GM12873 (cell line): ENCODE measurements around the gene DIPK1A.
A peak's percentile ranks its signal among the peaks of the same experiment; 100 is the strongest.

Experiments used
- CTCF ChIP-seq: IDR thresholded peaks from 2 replicates; pipeline ENCODE4 v1.5.1; 2012; ENCODE audit warnings: low read depth, mild to moderate bottlenecking, moderate library complexity, low read length, control low read depth; ENCODE audit not compliant: insufficient read depth; ENCODE audit errors: missing control alignments

The DIPK1A gene

DNA sequence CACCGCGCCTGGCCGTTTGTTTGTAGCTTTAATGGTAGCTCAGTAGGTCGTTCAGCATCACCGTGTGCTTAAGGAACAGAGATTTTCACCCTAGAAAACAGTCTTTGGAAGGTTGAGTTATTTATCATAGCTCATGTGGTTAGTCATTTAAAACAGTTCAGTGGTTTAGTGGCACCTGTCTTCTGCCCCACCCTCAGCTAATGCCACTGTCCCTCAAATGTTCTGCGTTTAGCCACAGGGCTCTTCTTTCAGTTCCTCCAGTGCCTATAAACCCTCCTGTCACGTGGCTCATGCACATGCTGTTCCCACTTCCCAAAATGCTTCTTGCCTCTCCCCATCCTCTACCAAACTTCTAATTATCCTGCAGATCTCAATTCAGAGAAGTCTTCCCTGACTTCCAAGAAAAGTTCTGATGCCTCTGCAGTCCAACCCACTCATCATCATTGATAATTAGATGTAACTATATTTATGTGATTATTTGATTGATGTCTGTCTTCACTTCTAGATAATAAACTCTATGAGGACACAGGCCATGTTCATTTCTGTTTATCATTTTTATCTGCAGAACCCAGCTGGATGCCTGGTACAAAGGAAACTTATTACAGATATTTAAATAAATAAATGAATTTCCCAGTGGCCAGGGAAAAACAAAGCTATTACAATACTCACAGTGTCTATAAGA is 14.4 kb upstream of the DIPK1A start:
- TF ChIP-seq CTCF, result no peak

- no peak for TF ChIP-seq CTCF
Measured at GRCh38 chr1:92973203-92973897, 12.1 kb upstream of the DIPK1A start.

DNA sequence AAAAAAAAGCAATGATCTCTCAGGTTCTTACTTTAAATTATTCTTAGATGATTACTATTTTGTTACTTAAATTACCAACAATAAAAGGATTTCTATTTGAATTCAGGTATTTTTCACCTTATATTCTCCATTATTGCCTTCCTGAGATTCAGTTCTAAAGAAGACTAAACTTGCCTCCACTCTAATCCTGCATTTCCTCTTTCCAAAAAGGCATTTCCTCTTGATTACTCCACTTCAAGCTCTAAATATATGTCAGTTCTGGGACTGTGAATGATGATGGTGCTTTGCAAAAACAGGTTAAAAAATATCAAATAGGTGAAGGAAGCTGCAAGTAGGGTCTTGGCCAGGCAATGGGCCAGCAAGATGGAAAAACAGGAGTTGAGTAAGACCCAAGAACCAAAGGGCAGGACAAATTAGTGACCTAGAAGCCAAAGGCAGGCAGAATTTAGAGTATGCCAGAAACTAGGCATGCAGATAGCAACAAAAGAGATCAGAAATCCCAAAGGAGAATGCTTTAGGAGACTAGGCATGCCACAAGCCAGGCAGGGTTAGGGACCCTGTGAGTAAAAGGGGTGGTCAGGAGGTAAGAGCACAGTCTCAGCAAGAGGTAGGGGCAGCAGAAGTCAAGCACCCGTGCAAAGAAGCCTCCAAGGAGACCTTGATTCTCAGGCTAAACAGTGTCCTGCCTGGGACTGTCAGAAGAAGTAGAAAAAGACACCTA is 11.3 kb upstream of the DIPK1A start:
- no peak for TF ChIP-seq CTCF

- no peak for TF ChIP-seq CTCF
Measured at GRCh38 chr1:92970990-92971689, 9.9 kb upstream of the DIPK1A start.

DNA sequence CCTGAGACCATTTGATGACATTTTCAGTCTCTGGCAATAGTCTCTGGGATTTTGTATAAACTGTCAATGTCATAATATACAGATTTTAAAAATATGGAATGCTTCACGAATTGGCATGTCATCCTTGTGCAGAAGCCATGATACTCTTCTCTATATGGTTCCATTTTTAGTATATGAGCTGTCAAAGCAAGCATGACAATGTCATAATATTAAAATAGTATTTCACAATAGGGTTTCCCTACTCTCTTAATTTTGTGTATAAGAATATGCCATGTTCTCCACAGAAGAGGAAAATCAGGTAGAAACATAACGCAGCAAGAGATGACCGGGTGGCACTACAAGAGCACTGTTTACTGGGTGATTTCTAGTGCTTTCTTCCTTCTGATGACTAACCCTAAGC is 8.3 kb upstream of the DIPK1A start:
- TF ChIP-seq CTCF, result no peak

DNA sequence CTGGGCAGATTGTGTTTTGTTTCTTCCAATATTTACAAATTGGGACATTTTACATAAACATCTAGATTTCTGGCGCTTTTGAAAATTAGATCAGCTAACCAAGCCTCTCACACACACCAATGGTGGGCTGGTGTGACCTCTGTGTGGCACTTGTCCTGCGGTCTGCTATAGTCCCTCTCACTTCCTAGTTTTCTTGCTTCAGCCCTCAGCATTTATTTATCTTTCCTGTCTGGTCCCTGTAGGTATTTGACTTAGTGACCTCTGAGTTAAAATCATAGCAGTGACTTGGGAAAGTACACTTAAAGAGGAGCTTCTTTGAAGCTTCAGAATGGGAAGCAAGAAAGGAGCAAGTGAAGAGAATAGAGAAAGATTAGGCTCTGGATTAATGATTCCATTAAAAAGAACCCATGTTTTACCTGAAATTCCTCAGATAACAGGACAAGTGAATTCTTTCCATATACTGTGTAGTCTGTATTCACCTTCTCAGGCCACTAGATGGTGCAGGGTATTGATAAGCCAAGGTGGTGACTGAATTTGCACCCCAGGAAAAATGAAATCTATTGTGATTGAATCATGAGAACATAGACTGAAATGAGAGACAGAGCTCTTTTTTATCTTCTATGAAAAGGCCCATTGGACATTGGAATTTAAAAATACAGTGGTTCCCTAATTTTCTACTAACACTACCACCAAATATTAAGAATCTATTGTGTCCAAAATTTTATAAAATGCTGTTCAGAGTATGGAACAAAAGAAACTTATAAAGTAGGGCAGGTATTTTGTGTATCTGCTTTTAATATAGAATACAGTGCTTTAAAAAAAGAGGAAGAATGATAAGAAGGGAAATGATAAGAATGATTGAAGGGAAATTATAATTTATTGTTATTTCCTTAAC is 7.1 kb upstream of the DIPK1A start:
- peak; percentile 72 for TF ChIP-seq CTCF
